ENCODE measurements around the gene TMEM145.
"Not testable (repeated sequence)": the region's sequence is repeated elsewhere in the genome, so short reads cannot be mapped to it uniquely, and the experiment has no call there.

The TMEM145 gene

GRCh38 chr19:42339126-42339860 is 26.2 kb downstream of the TMEM145 start:
- not testable (repeated sequence) for DNase-seq

GRCh38 chr19:42339922-42340321 is 26.8 kb downstream of the TMEM145 start:
- DNase-seq: not testable (repeated sequence)

GRCh38 chr19:42343344-42344110 is 30.4 kb downstream of the TMEM145 start:
- no peak for DNase-seq

- no peak for DNase-seq
Observed at GRCh38 chr19:42344336-42344893, 31.3 kb downstream of the TMEM145 start.

- DNase-seq: peak; percentile 35
Observed at GRCh38 chr19:42345191-42345812, 32.2 kb downstream of the TMEM145 start.

GRCh38 chr19:42348211-42348610 is 35.1 kb downstream of the TMEM145 start:
- no peak for DNase-seq

GRCh38 chr19:42349378-42350107 is 36.4 kb downstream of the TMEM145 start:
- DNase-seq: no peak

GRCh38 chr19:42350417-42350816 is 37.3 kb downstream of the TMEM145 start:
- no peak for DNase-seq

- DNase-seq: no peak
Observed at GRCh38 chr19:42351079-42351735, 38.1 kb downstream of the TMEM145 start.

- DNase-seq: no peak
Observed at GRCh38 chr19:42352301-42353259, 39.5 kb downstream of the TMEM145 start.

GRCh38 chr19:42353341-42354015 is 40.4 kb downstream of the TMEM145 start:
- DNase-seq: no peak

- DNase-seq: no peak
Observed at GRCh38 chr19:42355896-42356295, 42.8 kb downstream of the TMEM145 start.

GRCh38 chr19:42356686-42357085 is 43.6 kb downstream of the TMEM145 start:
- DNase-seq: no peak

GRCh38 chr19:42357290-42357689 is 44.2 kb downstream of the TMEM145 start:
- no peak for DNase-seq

- no peak for DNase-seq
Observed at GRCh38 chr19:42360787-42361544, 47.9 kb downstream of the TMEM145 start.

GRCh38 chr19:42361545-42361910 is 48.4 kb downstream of the TMEM145 start:
- no peak for DNase-seq

- no peak for DNase-seq
Observed at GRCh38 chr19:42362342-42362741, 49.2 kb downstream of the TMEM145 start.

- no peak for DNase-seq
Observed at GRCh38 chr19:42362891-42363440, 49.9 kb downstream of the TMEM145 start.

Measured in fibroblast of skin of scalp (primary cell).